Fibroblast of lung (primary cell): Measurements from ENCODE around the gene MGAT4A.

ENCODE experiments used
- CTCF ChIP-seq, 2 donors: IDR thresholded peaks in 1 of 2; conservative IDR thresholded peaks in 1 of 2; 1 replicate in 1 of 2; 2 replicates in 1 of 2; pipeline ENCODE4 v1.5.1; 2011 to 2012; ENCODE audit warnings: low read length in 2 of 2, control low read depth in 1 of 2, inconsistent platforms in 1 of 2, low read depth in 1 of 2, mild to moderate bottlenecking in 1 of 2
- EZH2 ChIP-seq: IDR thresholded peaks from 2 replicates; pipeline ENCODE4 v1.5.1; 2012; ENCODE audit warnings: low read length, control low read depth, mild to moderate bottlenecking; ENCODE audit errors: missing control alignments

- TF ChIP-seq CTCF (conservative IDR thresholded peaks at IDR 0.05 in 1 of 2, IDR thresholded peaks at IDR 0.05 in 1 of 2; ENCODE audit: low read depth in 1 of 2, low read length in 2 of 2) (no peak), EZH2 (no peak)
Measured at GRCh38 chr2:98632351-98632750, 98.6 kb downstream of the MGAT4A start.
